Body of pancreas (tissue), 4 donors: ENCODE results near the gene MLEC.

ENCODE experiments used
- POLR2A ChIP-seq, 3 donors: fragments of 450-650 bp; IDR thresholded peaks; one replicate each; pipeline ENCODE4 v1.6.1; 2016; ENCODE audit warnings: antibody characterized with exemption in 3 of 3, mild to moderate bottlenecking in 2 of 3
- TF ChIP-seq, protein P1 (sequence below), 7 experiments: fragments of 450-650 bp in 4 of 7; fragments of 200-600 bp in 3 of 7; sonication (generic) in 3 of 7; IDR thresholded peaks; one replicate each; pipeline ENCODE4 v1.5.1; 2016 to 2019; ENCODE audit warnings: antibody characterized with exemption in 7 of 7

DNA sequence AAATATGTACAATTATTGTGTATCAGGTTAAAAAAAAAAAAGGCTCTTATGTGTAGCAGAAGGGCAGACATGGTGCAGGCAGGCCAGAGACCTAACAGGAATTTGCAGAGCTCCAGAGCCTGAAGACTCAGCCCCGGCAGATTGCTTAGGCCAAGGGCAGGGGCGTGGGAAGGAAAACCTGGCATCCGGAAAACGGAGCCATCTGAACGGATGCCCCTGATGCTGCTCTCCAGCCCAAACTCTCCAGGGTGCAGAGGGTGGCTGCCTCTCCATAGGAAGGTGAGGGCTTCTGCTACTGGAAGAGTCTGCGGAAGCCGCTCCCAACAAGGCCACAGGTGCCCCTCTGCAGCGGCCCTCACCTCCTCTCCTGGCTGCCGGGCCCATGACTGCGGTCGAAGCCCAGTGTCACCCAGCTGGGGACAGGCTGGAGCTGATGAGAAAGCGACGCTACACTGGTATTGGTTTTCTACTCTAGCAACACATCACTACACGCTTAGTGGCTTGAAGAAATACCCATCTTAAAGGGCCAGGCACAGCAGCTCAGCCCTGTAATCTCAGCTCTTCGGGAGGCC, 58.1 kb downstream of the MLEC start:
- no peak for TF ChIP-seq POLR2A (IDR thresholded peaks at IDR 0.05)
- TF ChIP-seq, protein P1, sequence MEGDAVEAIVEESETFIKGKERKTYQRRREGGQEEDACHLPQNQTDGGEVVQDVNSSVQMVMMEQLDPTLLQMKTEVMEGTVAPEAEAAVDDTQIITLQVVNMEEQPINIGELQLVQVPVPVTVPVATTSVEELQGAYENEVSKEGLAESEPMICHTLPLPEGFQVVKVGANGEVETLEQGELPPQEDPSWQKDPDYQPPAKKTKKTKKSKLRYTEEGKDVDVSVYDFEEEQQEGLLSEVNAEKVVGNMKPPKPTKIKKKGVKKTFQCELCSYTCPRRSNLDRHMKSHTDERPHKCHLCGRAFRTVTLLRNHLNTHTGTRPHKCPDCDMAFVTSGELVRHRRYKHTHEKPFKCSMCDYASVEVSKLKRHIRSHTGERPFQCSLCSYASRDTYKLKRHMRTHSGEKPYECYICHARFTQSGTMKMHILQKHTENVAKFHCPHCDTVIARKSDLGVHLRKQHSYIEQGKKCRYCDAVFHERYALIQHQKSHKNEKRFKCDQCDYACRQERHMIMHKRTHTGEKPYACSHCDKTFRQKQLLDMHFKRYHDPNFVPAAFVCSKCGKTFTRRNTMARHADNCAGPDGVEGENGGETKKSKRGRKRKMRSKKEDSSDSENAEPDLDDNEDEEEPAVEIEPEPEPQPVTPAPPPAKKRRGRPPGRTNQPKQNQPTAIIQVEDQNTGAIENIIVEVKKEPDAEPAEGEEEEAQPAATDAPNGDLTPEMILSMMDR (IDR thresholded peaks at IDR 0.05), result no peak
